ENCODE results near the gene FBN2. TPM values are rescaled to one million over a fixed set of nuclear protein-coding genes. Genes with fewer than 3 reads are reported as not detected.

FBN2 gene
- total and polyA plus RNA-seq, 9 of the 15 experiments (the other 6 are each of a cell fraction or from before 2014, with no cell fraction given) = 0.01 to 0.09 TPM; not detected in 7

GRCh38 chr5:128245974-128246373, 292.1 kb downstream of the FBN2 start (continued):
- TF ChIP-seq USF2 (CRISPR knock-in tag; IDR thresholded peaks at IDR 0.05) = no peak
- peak; percentile 27; the same call in 1 of the 2 replicates for TF ChIP-seq RAD51 (IDR thresholded peaks at IDR 0.05; ENCODE audit: borderline replicate concordance, low read depth)

- POLR2A ChIA-PET = no interaction called here
- no peaks in the 10 kb centered on the region for H3K27me3 ChIP-seq (ENCODE audit: control insufficient read depth in 2 of 2, insufficient read depth in 2 of 2, low read length in 2 of 2)
- H3K9ac ChIP-seq (ENCODE audit: insufficient read depth in 1 of 2, low read depth in 2 of 2, low read length in 2 of 2) = no peak overlapping the region
- H3K4me3 ChIP-seq = no peak overlapping the region
- intact Hi-C loops (cut with micrococcal nuclease) = no loop called here
- H4K20me1 ChIP-seq (replicated peaks; ENCODE audit: control insufficient read depth, insufficient read depth, low read length) = no peaks in the 10 kb centered on the region
- BruUV-seq (replicated peaks) = no TSS peak
- no peak overlapping the region for H3K4me2 ChIP-seq (ENCODE audit: insufficient read depth, low read length)
- H3K27ac ChIP-seq (ENCODE audit: extremely low read depth, low read depth, low read length) = no peak overlapping the region
- H3K79me2 ChIP-seq (ENCODE audit: control insufficient read depth, insufficient read depth, low read length) = no peaks in the 10 kb centered on the region
- no peaks in the 10 kb centered on the region for H3K36me3 ChIP-seq (ENCODE audit: control insufficient read depth, insufficient read depth, low read length)
- CTCF ChIA-PET (ENCODE audit: low intra/inter-chr PET ratio) = no interaction called here
- TF ChIP-seq CHCHD3 (CRISPR knock-in tag; IDR thresholded peaks at IDR 0.05) (no peak), BCL6 (CRISPR knock-in tag; IDR thresholded peaks at IDR 0.05) (no peak), CREM (IDR thresholded peaks at IDR 0.05; ENCODE audit: low read depth) (no peak), REST (IDR thresholded peaks at IDR 0.05; ENCODE audit: borderline replicate concordance) (no peak), REST (CRISPR knock-in tag; IDR thresholded peaks at IDR 0.05; ENCODE audit: low read depth) (no peak), PPARD (CRISPR knock-in tag; IDR thresholded peaks at IDR 0.05) (no peak), SNIP1 (IDR thresholded peaks at IDR 0.05; ENCODE audit: low read depth) (no peak), ZNF644 (tag; IDR thresholded peaks at IDR 0.05; ENCODE audit: low read depth) (no peak)
- H2AFZ ChIP-seq (ENCODE audit: low read depth, low read length) = no peak overlapping the region
- in situ Hi-C loops (cut with MboI) = no loop called here
- FAIRE-seq (no peak), ATAC-seq (no peak), DNase-seq (ENCODE audit: extremely low read depth in 1 of 4, low spot score in 3 of 4) (no peak)
- H3K4me1 ChIP-seq (replicated peaks in 1 of 2; ENCODE audit: control insufficient read depth in 2 of 2, insufficient read depth in 2 of 2, low read length in 2 of 2) = no peaks in the 10 kb centered on the region
- H3K9me3 ChIP-seq (replicated peaks; ENCODE audit: control insufficient read depth, insufficient read depth, low read depth, low read length) = no peaks in the 10 kb centered on the region
- 0% methylated on average over 3 of the region's 3 CpGs for WGBS (ENCODE audit: insufficient coverage, low coverage, missing lambda C conversion rate)
- H3K9me1 ChIP-seq (ENCODE audit: control insufficient read depth, insufficient read depth, low read length) = no peaks in the 10 kb centered on the region
Observed at GRCh38 chr5:128243958-128244582, 294.0 kb downstream of the FBN2 start.
